ENCODE results near the gene ARHGAP10.

- TF ChIP-seq, protein P1, sequence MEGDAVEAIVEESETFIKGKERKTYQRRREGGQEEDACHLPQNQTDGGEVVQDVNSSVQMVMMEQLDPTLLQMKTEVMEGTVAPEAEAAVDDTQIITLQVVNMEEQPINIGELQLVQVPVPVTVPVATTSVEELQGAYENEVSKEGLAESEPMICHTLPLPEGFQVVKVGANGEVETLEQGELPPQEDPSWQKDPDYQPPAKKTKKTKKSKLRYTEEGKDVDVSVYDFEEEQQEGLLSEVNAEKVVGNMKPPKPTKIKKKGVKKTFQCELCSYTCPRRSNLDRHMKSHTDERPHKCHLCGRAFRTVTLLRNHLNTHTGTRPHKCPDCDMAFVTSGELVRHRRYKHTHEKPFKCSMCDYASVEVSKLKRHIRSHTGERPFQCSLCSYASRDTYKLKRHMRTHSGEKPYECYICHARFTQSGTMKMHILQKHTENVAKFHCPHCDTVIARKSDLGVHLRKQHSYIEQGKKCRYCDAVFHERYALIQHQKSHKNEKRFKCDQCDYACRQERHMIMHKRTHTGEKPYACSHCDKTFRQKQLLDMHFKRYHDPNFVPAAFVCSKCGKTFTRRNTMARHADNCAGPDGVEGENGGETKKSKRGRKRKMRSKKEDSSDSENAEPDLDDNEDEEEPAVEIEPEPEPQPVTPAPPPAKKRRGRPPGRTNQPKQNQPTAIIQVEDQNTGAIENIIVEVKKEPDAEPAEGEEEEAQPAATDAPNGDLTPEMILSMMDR (IDR thresholded peaks at IDR 0.05) = peak; percentile 80 to 91 (median 88)
- TF ChIP-seq EP300 (IDR thresholded peaks at IDR 0.05) = no peak
- no peak for TF ChIP-seq POLR2AphosphoS5 (IDR thresholded peaks at IDR 0.05)
- TF ChIP-seq POLR2A (IDR thresholded peaks at IDR 0.05) = no peak
Measured at GRCh38 chr4:147707892-147708672, 23.8 kb upstream of the ARHGAP10 start.

All from gastroesophageal sphincter (tissue), 3 donors.